KMS-11 (cell line): ENCODE results near the gene SP140.
A peak's percentile ranks its signal among the peaks of the same experiment; 100 is the strongest.
"Not testable (repeated sequence)": the region's sequence is repeated elsewhere in the genome, so short reads cannot be mapped to it uniquely, and the experiment has no call there.

Experiments
- H2AFZ ChIP-seq: fragments of 200-600 bp; sonication (generic); 2 replicates; pipeline ENCODE4 v1.6.1; 2016; ENCODE audit warnings: antibody characterized with exemption, mixed run types, low read depth
- H3K27ac ChIP-seq: fragments of 200-600 bp; sonication (generic); 2 replicates; pipeline ENCODE4 v1.6.1; 2016; ENCODE audit warnings: mild to moderate bottlenecking, mixed run types
- H3K27me3 ChIP-seq: fragments of 200-600 bp; sonication (generic); 2 replicates; pipeline ENCODE4 v1.6.1; 2017; ENCODE audit warnings: mild to moderate bottlenecking, low read depth, mixed run types, moderate library complexity; ENCODE audit not compliant: insufficient read depth
- H3K36me3 ChIP-seq: fragments of 200-600 bp; sonication (generic); 2 replicates; pipeline ENCODE4 v1.6.1; 2017; ENCODE audit warnings: mild to moderate bottlenecking, mixed run types; ENCODE audit not compliant: insufficient read depth
- H3K4me1 ChIP-seq: fragments of 200-600 bp; sonication (generic); 2 replicates; pipeline ENCODE4 v1.6.1; 2016; ENCODE audit warnings: mild to moderate bottlenecking, low read depth, mixed run types; ENCODE audit not compliant: poor library complexity, severe bottlenecking
- H3K4me2 ChIP-seq: fragments of 200-600 bp; sonication (generic); 2 replicates; pipeline ENCODE4 v1.7.0; 2016; ENCODE audit warnings: mild to moderate bottlenecking, mixed run types
- H3K4me3 ChIP-seq: fragments of 200-600 bp; sonication (generic); IDR thresholded peaks from 2 replicates; pipeline ENCODE4 v1.6.1; 2017; ENCODE audit warnings: low read depth, low read length, mixed read lengths; ENCODE audit not compliant: insufficient read depth
- H3K79me2 ChIP-seq: fragments of 200-600 bp; sonication (generic); 2 replicates; pipeline ENCODE4 v1.6.1; 2016; ENCODE audit warnings: low read depth, mixed run types; ENCODE audit not compliant: insufficient read depth
- H3K9ac ChIP-seq: fragments of 200-600 bp; sonication (generic); 2 replicates; pipeline ENCODE4 v1.6.1; 2016; ENCODE audit warnings: mild to moderate bottlenecking, mixed run types
- H4K20me1 ChIP-seq: fragments of 200-600 bp; sonication (generic); 2 replicates; pipeline ENCODE4 v1.6.1; 2016; ENCODE audit warnings: mild to moderate bottlenecking, mixed run types; ENCODE audit not compliant: insufficient read depth
- CTCF ChIP-seq: fragments of 200-600 bp; sonication (generic); conservative IDR thresholded peaks from 2 replicates; pipeline ENCODE4 v1.6.1; 2017; ENCODE audit warnings: low read depth, mild to moderate bottlenecking, antibody characterized with exemption, low read length, moderate library complexity, mixed read lengths

Gene SP140

GRCh38 chr2:230330725-230331124 lies 105.2 kb downstream of the SP140 start:
- 0 out of 2 replicates have a peak, but pooled peaks cover 7% of the 10 kb centered on the region for H3K79me2 ChIP-seq
- H3K9ac ChIP-seq = no peak overlapping the region
- no peak overlapping the region for H2AFZ ChIP-seq
- H4K20me1 ChIP-seq = no peaks in the 10 kb centered on the region
- TF ChIP-seq CTCF = no peak
- H3K4me3 ChIP-seq = no peak overlapping the region
- peaks cover 22% of the 10 kb centered on the region for H3K4me1 ChIP-seq
- no peaks in the 10 kb centered on the region for H3K27me3 ChIP-seq
- H3K27ac ChIP-seq = no peak overlapping the region
- no peaks in the 10 kb centered on the region for H3K36me3 ChIP-seq
- H3K4me2 ChIP-seq = no peak overlapping the region

GRCh38 chr2:230335461-230335863 lies 109.9 kb downstream of the SP140 start:
- Histone ChIP-seq H3K27me3 (no peaks in the 10 kb centered on the region), H3K4me3 (no peak overlapping the region), H3K27ac (no peak overlapping the region), H3K9ac (no peak overlapping the region), H3K4me1 (no peaks in the 10 kb centered on the region), H4K20me1 (no peaks in the 10 kb centered on the region), H2AFZ (no peak overlapping the region), H3K4me2 (no peak overlapping the region), H3K79me2 (no peaks in the 10 kb centered on the region), H3K36me3 (no peaks in the 10 kb centered on the region)
- no peak for TF ChIP-seq CTCF

GRCh38 chr2:230335864-230336506 lies 110.4 kb downstream of the SP140 start:
- H3K4me3 ChIP-seq = no peak overlapping the region
- no peak for TF ChIP-seq CTCF
- H3K4me2 ChIP-seq = no peak overlapping the region
- H4K20me1 ChIP-seq = no peaks in the 10 kb centered on the region
- no peaks in the 10 kb centered on the region for H3K4me1 ChIP-seq
- H3K36me3 ChIP-seq = no peaks in the 10 kb centered on the region
- H3K27me3 ChIP-seq = no peaks in the 10 kb centered on the region
- H3K79me2 ChIP-seq = no peaks in the 10 kb centered on the region
- H3K9ac ChIP-seq = no peak overlapping the region
- H3K27ac ChIP-seq = no peak overlapping the region
- H2AFZ ChIP-seq = no peak overlapping the region

GRCh38 chr2:230341936-230342528 lies 116.5 kb downstream of the SP140 start:
- Histone ChIP-seq H3K9ac (peak overlapping the region; percentile 53; the same call in 1 of the 2 replicates), H3K27ac (peak overlapping the region; percentile 69), H3K4me1 (peaks cover 27% of the 10 kb centered on the region), H3K4me2 (peak overlapping the region; percentile 52; the same call in 1 of the 2 replicates), H3K79me2 (peaks cover 15% of the 10 kb centered on the region)
- not testable (repeated sequence) for H2AFZ ChIP-seq, H3K27me3 ChIP-seq, H3K4me3 ChIP-seq, H3K36me3 ChIP-seq, H4K20me1 ChIP-seq

- H3K4me3 ChIP-seq = not testable (repeated sequence)
- peaks cover 19% of the 10 kb centered on the region for H3K79me2 ChIP-seq
Observed at GRCh38 chr2:230343041-230343624, 117.6 kb downstream of the SP140 start.

More at GRCh38 chr2:230343041-230343624, 117.6 kb downstream of the SP140 start:
- not testable (repeated sequence) for H3K27me3 ChIP-seq, H3K36me3 ChIP-seq, H2AFZ ChIP-seq, H4K20me1 ChIP-seq
- Histone ChIP-seq H3K9ac (peak overlapping the region; percentile 53; the same call in 1 of the 2 replicates), H3K4me2 (peak overlapping the region; percentile 52), H3K4me1 (peaks cover 38% of the 10 kb centered on the region), H3K27ac (peak overlapping the region; percentile 69)
